H1 (cell line): Measurements from ENCODE around the gene CRYAB. TPM values are rescaled to one million over a fixed set of nuclear protein-coding genes. Genes with fewer than 3 reads are reported as not detected.
A peak's percentile ranks its signal among the peaks of the same experiment; 100 is the strongest.

Experiments
- CTCF ChIA-PET: fragments of 300-600 bp; sonication (Branson Sonifier 250); formaldehyde crosslinking; loops from one replicate; lab custom pipeline; 2021; ENCODE audit not compliant: partially characterized antibody; lab: Charles Lee
- POLR2A ChIA-PET: fragments of 300-600 bp; sonication (Branson Sonifier 250); formaldehyde crosslinking; loops from one replicate; lab custom pipeline; 2021; ENCODE audit warnings: inconsistent platforms; ENCODE audit not compliant: partially characterized antibody; lab: Charles Lee
- DNase-seq, 2 experiments: peaks; one replicate each; pipeline versions ENCODE4 v3.0.0 to v3.0.0-alpha.2; 2010 to 2022; ENCODE audit warnings: low spot score in 2 of 2, low read depth in 1 of 2, mixed read lengths in 1 of 2
- FAIRE-seq: peaks from 2 replicates; lab custom pipeline; 2011; peaks lifted over from hg19 to GRCh38; lab: Jason Lieb, UNC
- H2AFZ ChIP-seq: 2 replicates; pipeline ENCODE4 v1.8.1; 2012; ENCODE audit warnings: low read length, inconsistent platforms
- H2AK5ac ChIP-seq: 2 replicates; pipeline ENCODE4 v1.6.1; 2013; ENCODE audit warnings: low read depth, low read length
- H2BK120ac ChIP-seq: replicated peaks from 2 replicates; pipeline ENCODE3; 2013; ENCODE audit warnings: low read depth, low read length, inconsistent platforms
- H2BK12ac ChIP-seq: 2 replicates; pipeline ENCODE4 v1.6.1; 2013; ENCODE audit warnings: low read depth, low read length
- H2BK15ac ChIP-seq: 2 replicates; pipeline ENCODE4 v1.6.1; 2013; ENCODE audit warnings: low read length
- H2BK20ac ChIP-seq: 2 replicates; pipeline ENCODE4 v1.6.1; 2013; ENCODE audit warnings: low read length
- H2BK5ac ChIP-seq: 2 replicates; pipeline ENCODE4 v1.6.1; 2013; ENCODE audit warnings: low read depth, low read length
- H3K14ac ChIP-seq: 2 replicates; pipeline ENCODE4 v1.6.1; 2013; ENCODE audit warnings: inconsistent platforms; ENCODE audit not compliant: insufficient read length
- H3K18ac ChIP-seq: 2 replicates; pipeline ENCODE4 v1.6.1; 2013; ENCODE audit warnings: low read length; ENCODE audit errors: extremely low read depth
- H3K23ac ChIP-seq: 2 replicates; pipeline ENCODE4 v1.6.1; 2013; ENCODE audit warnings: inconsistent platforms; ENCODE audit not compliant: insufficient read length
- H3K23me2 ChIP-seq: 2 replicates; pipeline ENCODE4 v1.6.1; 2013; ENCODE audit warnings: low read depth, low read length
- H3K27ac ChIP-seq: 2 replicates; pipeline ENCODE4 v1.6.1; 2011; ENCODE audit warnings: low read depth, low read length, inconsistent platforms
- H3K27me3 ChIP-seq, 4 experiments: replicated peaks in 1 of 4; 1 replicate in 1 of 4; 2 replicates in 3 of 4; pipeline versions ENCODE4 v1.6.1 to v1.8.1; 2011 to 2013; ENCODE audit warnings: low read length in 3 of 4, mild to moderate bottlenecking in 3 of 4, inconsistent platforms in 2 of 4, mixed read lengths in 2 of 4, moderate library complexity in 1 of 4; ENCODE audit not compliant: control insufficient read depth in 3 of 4, insufficient read depth in 3 of 4; ENCODE audit errors: extremely low read depth in 1 of 4
- H3K36me3 ChIP-seq, 4 experiments: 2 replicates each; pipeline versions ENCODE4 v1.6.1 to v1.8.1; 2011 to 2013; ENCODE audit warnings: mild to moderate bottlenecking in 4 of 4, low read length in 3 of 4, moderate library complexity in 2 of 4, control low read depth in 1 of 4, inconsistent platforms in 1 of 4; ENCODE audit not compliant: insufficient read depth in 4 of 4, control insufficient read depth in 2 of 4
- H3K4ac ChIP-seq: replicated peaks from 2 replicates; pipeline ENCODE3; 2013; ENCODE audit warnings: low read length, low read depth, mixed read lengths, inconsistent platforms; ENCODE audit not compliant: insufficient read length
- H3K4me1 ChIP-seq, 4 experiments: replicated peaks in 1 of 4; 1 replicate in 1 of 4; 2 replicates in 3 of 4; pipeline versions ENCODE4 v1.6.1 to v1.8.1; 2011 to 2013; ENCODE audit warnings: low read length in 3 of 4, inconsistent platforms in 2 of 4, mixed read lengths in 1 of 4; ENCODE audit not compliant: insufficient read depth in 4 of 4, control insufficient read depth in 3 of 4
- H3K4me2 ChIP-seq, 2 experiments: 2 replicates each; pipeline versions ENCODE4 v1.6.1 to v1.8.1; 2011 to 2013; ENCODE audit warnings: low read depth in 2 of 2, low read length in 2 of 2, control low read depth in 1 of 2, inconsistent platforms in 1 of 2, mild to moderate bottlenecking in 1 of 2; ENCODE audit not compliant: insufficient read depth in 1 of 2
- H3K4me3 ChIP-seq, 4 experiments: fragments of 200-600, 300-600 bp in 1 of 4; sonication (generic), shearing (Covaris generic), sonication (Bioruptor Twin) in 1 of 4; 2 replicates each; pipeline versions ENCODE4 v1.5.1 to v1.8.1; 2011 to 2016; ENCODE audit warnings: low read length in 4 of 4, low read depth in 3 of 4, control low read depth in 2 of 4, inconsistent platforms in 2 of 4, mild to moderate bottlenecking in 2 of 4, mixed read lengths in 1 of 4, moderate library complexity in 1 of 4; ENCODE audit not compliant: insufficient read depth in 2 of 4; ENCODE audit errors: extremely low read depth in 1 of 4
- H3K56ac ChIP-seq: replicated peaks from 2 replicates; pipeline ENCODE3; 2013; ENCODE audit warnings: low read depth, mild to moderate bottlenecking, mixed read lengths, low read length, inconsistent platforms; ENCODE audit not compliant: insufficient read length
- H3K79me1 ChIP-seq: 2 replicates; pipeline ENCODE4 v1.6.1; 2013; ENCODE audit warnings: low read depth, low read length, control low read depth
- H3K79me2 ChIP-seq, 2 experiments: 2 replicates each; pipeline versions ENCODE4 v1.6.1 to v1.8.1; 2012 to 2013; ENCODE audit warnings: low read length in 2 of 2, mild to moderate bottlenecking in 2 of 2, inconsistent platforms in 1 of 2; ENCODE audit not compliant: insufficient read depth in 2 of 2, control insufficient read depth in 1 of 2
- H3K9ac ChIP-seq, 4 experiments: replicated peaks in 1 of 4; 1 replicate in 1 of 4; 2 replicates in 3 of 4; pipeline versions ENCODE4 v1.6.1 to v1.8.1; 2011 to 2013; ENCODE audit warnings: low read depth in 3 of 4, low read length in 3 of 4, control low read depth in 2 of 4, mild to moderate bottlenecking in 2 of 4, moderate library complexity in 2 of 4, inconsistent platforms in 1 of 4; ENCODE audit errors: extremely low read depth in 1 of 4
- H3K9me3 ChIP-seq, 2 experiments: 2 replicates each; pipeline versions ENCODE4 v1.6.1 to v1.8.1; 2012 to 2013; ENCODE audit warnings: mild to moderate bottlenecking in 2 of 2, moderate library complexity in 2 of 2, control low read depth in 1 of 2, inconsistent platforms in 1 of 2, low read depth in 1 of 2, low read length in 1 of 2, mixed read lengths in 1 of 2; ENCODE audit not compliant: insufficient read depth in 2 of 2
- H4K20me1 ChIP-seq, 2 experiments: replicated peaks in 1 of 2; 2 replicates each; pipeline versions ENCODE3 to v1.8.1; 2011 to 2013; ENCODE audit warnings: inconsistent platforms in 2 of 2, low read length in 2 of 2, mild to moderate bottlenecking in 1 of 2; ENCODE audit not compliant: insufficient read depth in 2 of 2, control insufficient read depth in 1 of 2
- H4K5ac ChIP-seq: 2 replicates; pipeline ENCODE4 v1.6.1; 2013; ENCODE audit warnings: low read length, low read depth, mixed read lengths, inconsistent platforms; ENCODE audit not compliant: insufficient read length
- H4K8ac ChIP-seq: 2 replicates; pipeline ENCODE4 v1.8.0; 2013; ENCODE audit warnings: mild to moderate bottlenecking, moderate library complexity, low read length, inconsistent platforms; ENCODE audit not compliant: insufficient read depth; ENCODE audit errors: extremely low read depth
- H4K91ac ChIP-seq: replicated peaks from 2 replicates; pipeline ENCODE3; 2013; ENCODE audit warnings: low read length, mixed read lengths, inconsistent platforms; ENCODE audit not compliant: insufficient read length
- CTBP2 ChIP-seq: IDR thresholded peaks from 2 replicates; pipeline ENCODE4 v1.7.0; 2011; ENCODE audit warnings: borderline replicate concordance, mild to moderate bottlenecking, moderate library complexity, mixed read lengths, low read length; ENCODE audit not compliant: insufficient read depth, insufficient read length
- GABPA ChIP-seq: IDR thresholded peaks from 2 replicates; pipeline ENCODE4 v1.6.1; 2011; ENCODE audit warnings: mild to moderate bottlenecking, low read length, moderate library complexity, borderline replicate concordance; ENCODE audit not compliant: insufficient read depth
- PHF8 ChIP-seq: fragments of 200-600 bp; sonication (generic); conservative IDR thresholded peaks from 2 replicates; pipeline ENCODE4 v1.7.1; 2012; ENCODE audit warnings: low read depth, mild to moderate bottlenecking, inconsistent platforms, low read length, moderate library complexity
- SRF ChIP-seq: IDR thresholded peaks from 2 replicates; pipeline ENCODE4 v1.6.1; 2011; ENCODE audit warnings: mild to moderate bottlenecking, low read depth, low read length, moderate library complexity
- WGBS, 2 experiments: shearing (Covaris generic) in 1 of 2; methylation state at CpG; one replicate each; pipeline versions ENCODE4 v1.1.6 to v1.1.7; 2013 to 2015; ENCODE audit warnings: low lambda C conversion rate in 2 of 2, mixed read lengths in 2 of 2, inconsistent platforms in 1 of 2, low coverage in 1 of 2, missing lambda C conversion rate in 1 of 2; ENCODE audit not compliant: insufficient replicate concordance in 2 of 2, insufficient coverage in 1 of 2, insufficient read length in 1 of 2; ENCODE audit errors: extremely low coverage in 1 of 2, missing lambda C conversion rate in 1 of 2; 5-methylcytosine and 5-hydroxymethylcytosine counted together
- polyA plus RNA-seq, 7 experiments: library from polyadenylated mRNA; depleted of rRNA in 3 of 7; stranded (reverse) in 5 of 7; unstranded in 2 of 7; fragments of >200 nt in 5 of 7; fragments of 200-250 nt in 2 of 7; gene quantifications; 1 replicate in 5 of 7; 2 replicates in 1 of 7; 4 replicates in 1 of 7; pipeline versions ENCODE4 v1.2.1 to v1.2.3, GENCODE V29; 2011 to 2013; ENCODE audit warnings: missing spikeins in 2 of 7, mixed read lengths in 2 of 7
- total RNA-seq: library from RNA; stranded (reverse); fragmentation: NEBNext Ultra II Directional; extraction: Animal tissue kit (Norgen Biotek cat#: 25700); gene quantifications from 2 replicates; pipeline ENCODE4 v1.2.1, GENCODE V29; 2021
- TF ChIP-seq, protein P1 (sequence below): IDR thresholded peaks from 2 replicates; pipeline ENCODE4 v1.6.1; 2012; ENCODE audit warnings: inconsistent platforms
- TF ChIP-seq, protein P2 (sequence below): IDR thresholded peaks from 2 replicates; pipeline ENCODE4 v1.6.1; 2011; ENCODE audit warnings: low read length, improper control_type of control experiment

CRYAB gene
- total and polyA plus RNA-seq, 2 of the 8 experiments (the other 6 are each of a cell fraction or from before 2014, with no cell fraction given): 1.9 to 2.0 TPM

DNA sequence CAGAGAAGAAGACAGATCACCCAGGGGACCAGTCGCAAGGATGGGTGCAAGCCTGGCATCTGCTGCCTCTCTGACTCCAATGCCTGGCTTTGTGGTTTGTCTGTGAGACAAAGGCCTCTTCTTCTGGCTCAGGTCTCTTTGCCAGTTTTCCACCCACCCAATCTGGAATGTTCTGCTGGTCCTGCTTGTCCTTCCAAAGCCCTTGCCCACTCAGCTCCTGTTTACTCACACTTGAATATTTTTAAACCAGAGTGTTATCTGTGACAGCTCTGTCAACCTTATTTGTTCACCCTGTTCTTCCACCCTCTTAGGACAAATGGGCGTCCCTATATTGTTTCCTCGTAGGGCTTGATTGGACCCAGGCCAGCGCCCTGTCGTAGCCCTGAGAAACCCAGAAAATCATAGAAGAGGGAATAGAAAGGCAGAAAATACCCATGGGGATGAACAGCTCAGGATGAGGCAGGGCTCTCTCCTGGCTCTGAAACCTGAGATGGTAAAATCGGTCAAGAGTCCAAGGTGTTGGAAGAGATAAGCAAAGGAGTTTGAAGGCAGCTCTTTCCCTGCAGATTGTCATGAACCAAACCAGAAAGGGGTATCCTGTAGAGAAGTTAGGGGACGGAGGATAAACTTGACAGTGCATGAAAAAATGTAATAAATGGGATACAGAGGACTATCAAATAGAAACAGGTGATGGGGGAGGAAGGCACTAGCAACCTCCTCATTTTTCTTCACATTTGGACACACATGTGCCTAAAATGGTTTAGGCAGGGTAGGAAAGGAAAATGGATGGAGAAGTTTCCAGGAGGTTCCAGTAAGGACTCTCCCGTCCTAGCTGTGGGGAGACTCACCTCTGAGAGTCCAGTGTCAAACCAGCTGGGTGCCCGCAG is 651 bp downstream of the CRYAB start:
- Histone ChIP-seq H3K4ac (no peak overlapping the region), H2AK5ac (no peak overlapping the region), H3K14ac (no peak overlapping the region), H4K5ac (no peak overlapping the region), H3K27me3 (no peaks in the 10 kb centered on the region), H2BK15ac (0 out of 2 replicates have a peak overlapping the region, but pooled peaks have one; percentile 21), H2BK120ac (no peak overlapping the region), H3K4me2 (no peak overlapping the region), H3K79me1 (no peaks in the 10 kb centered on the region), H3K36me3 (no peaks in the 10 kb centered on the region), H3K27ac (no peak overlapping the region), H2AFZ (no peak overlapping the region), H4K8ac (no peak overlapping the region), H3K18ac (no peak overlapping the region; the same call in 1 of the 2 replicates), H2BK5ac (no peak overlapping the region), H3K23ac (no peak overlapping the region), H3K4me1 (peaks cover 0 to 15% (median 9%) of the 10 kb centered on the region in 4 experiments), H3K56ac (no peak overlapping the region), H3K4me3 (no peak overlapping the region), H3K23me2 (peaks cover 4% of the 10 kb centered on the region; the same call in 1 of the 2 replicates), H4K91ac (no peak overlapping the region), H3K79me2 (no peaks in the 10 kb centered on the region), H3K9me3 (no peaks in the 10 kb centered on the region), H3K9ac (no peak overlapping the region), H2BK12ac (peak overlapping the region; percentile 71; the same call in 1 of the 2 replicates), H2BK20ac (no peak overlapping the region; the same call in 1 of the 2 replicates), H4K20me1 (no peaks in the 10 kb centered on the region)
- ChIA-PET CTCF (interaction anchor here (0.7 to 4.8 kb wide), 10 partner anchors 9 to 94 kb away, joined by 3 to 27 read pairs (median 4); no protein-coding TSS in a partner anchor), POLR2A (interaction anchor here (1.3 kb wide), 1 partner anchor 29 kb away, joined by 3 read pairs; no protein-coding TSS in a partner anchor)
- FAIRE-seq (no peak), DNase-seq (no peak)
- 96% methylated on average over 9 of the region's 9 CpGs; no CpG with 5 or more reads in 1 of the 2 experiments for WGBS, 2 experiments
- TF ChIP-seq PHF8 (no peak), GABPA (no peak), SRF (no peak), CTBP2 (no peak)
- TF ChIP-seq, protein P1, sequence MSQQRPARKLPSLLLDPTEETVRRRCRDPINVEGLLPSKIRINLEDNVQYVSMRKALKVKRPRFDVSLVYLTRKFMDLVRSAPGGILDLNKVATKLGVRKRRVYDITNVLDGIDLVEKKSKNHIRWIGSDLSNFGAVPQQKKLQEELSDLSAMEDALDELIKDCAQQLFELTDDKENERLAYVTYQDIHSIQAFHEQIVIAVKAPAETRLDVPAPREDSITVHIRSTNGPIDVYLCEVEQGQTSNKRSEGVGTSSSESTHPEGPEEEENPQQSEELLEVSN: no peak
- TF ChIP-seq, protein P2, sequence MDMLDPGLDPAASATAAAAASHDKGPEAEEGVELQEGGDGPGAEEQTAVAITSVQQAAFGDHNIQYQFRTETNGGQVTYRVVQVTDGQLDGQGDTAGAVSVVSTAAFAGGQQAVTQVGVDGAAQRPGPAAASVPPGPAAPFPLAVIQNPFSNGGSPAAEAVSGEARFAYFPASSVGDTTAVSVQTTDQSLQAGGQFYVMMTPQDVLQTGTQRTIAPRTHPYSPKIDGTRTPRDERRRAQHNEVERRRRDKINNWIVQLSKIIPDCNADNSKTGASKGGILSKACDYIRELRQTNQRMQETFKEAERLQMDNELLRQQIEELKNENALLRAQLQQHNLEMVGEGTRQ: no peak
